Peyer's patch (tissue), 4 donors: Measurements from ENCODE around the gene DUOXA1.

Source experiments
- POLR2A ChIP-seq, 2 donors: fragments of 450-650 bp; IDR thresholded peaks; one replicate each; pipeline ENCODE4 v1.5.1; 2017; ENCODE audit warnings: antibody characterized with exemption in 2 of 2, mild to moderate bottlenecking in 2 of 2, moderate library complexity in 2 of 2
- TF ChIP-seq, protein P1 (sequence below), 6 experiments: fragments of 450-650 bp in 4 of 6; fragments of 200-600 bp in 2 of 6; sonication (generic) in 1 of 6; IDR thresholded peaks; one replicate each; pipeline ENCODE4 v1.5.1; 2017 to 2019; ENCODE audit warnings: antibody characterized with exemption in 6 of 6, mild to moderate bottlenecking in 3 of 6, moderate library complexity in 1 of 6

DNA sequence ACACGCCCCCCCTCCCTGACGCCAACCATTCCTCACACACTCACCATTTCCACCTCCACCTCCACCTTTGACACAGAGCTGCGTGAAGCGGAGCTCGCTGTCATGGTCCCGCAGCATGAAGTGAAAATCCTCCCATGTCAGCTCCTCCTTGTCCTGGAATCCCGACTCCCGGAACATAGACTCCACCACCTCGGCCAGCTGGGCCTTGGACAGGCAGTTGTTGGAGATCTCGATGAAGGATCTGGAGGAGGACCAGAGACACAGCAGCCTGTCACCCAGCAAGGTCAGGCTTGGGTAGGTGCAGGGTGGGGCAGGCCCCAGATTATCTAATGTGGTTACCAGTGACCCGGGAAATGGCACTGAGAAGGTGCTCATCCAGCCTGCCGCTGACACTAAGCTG, 27.9 kb downstream of the DUOXA1 start:
- TF ChIP-seq, protein P1, sequence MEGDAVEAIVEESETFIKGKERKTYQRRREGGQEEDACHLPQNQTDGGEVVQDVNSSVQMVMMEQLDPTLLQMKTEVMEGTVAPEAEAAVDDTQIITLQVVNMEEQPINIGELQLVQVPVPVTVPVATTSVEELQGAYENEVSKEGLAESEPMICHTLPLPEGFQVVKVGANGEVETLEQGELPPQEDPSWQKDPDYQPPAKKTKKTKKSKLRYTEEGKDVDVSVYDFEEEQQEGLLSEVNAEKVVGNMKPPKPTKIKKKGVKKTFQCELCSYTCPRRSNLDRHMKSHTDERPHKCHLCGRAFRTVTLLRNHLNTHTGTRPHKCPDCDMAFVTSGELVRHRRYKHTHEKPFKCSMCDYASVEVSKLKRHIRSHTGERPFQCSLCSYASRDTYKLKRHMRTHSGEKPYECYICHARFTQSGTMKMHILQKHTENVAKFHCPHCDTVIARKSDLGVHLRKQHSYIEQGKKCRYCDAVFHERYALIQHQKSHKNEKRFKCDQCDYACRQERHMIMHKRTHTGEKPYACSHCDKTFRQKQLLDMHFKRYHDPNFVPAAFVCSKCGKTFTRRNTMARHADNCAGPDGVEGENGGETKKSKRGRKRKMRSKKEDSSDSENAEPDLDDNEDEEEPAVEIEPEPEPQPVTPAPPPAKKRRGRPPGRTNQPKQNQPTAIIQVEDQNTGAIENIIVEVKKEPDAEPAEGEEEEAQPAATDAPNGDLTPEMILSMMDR (IDR thresholded peaks at IDR 0.05) = no peak
- no peak for TF ChIP-seq POLR2A (IDR thresholded peaks at IDR 0.05)
